A204.1 (cell line): ENCODE results near the gene FKBP6.
"Not testable (repeated sequence)": the region's sequence is repeated elsewhere in the genome, so short reads cannot be mapped to it uniquely, and the experiment has no call there.

Experiments used
- FAIRE-seq: peaks from 2 replicates; lab custom pipeline; 2012; peaks lifted over from hg19 to GRCh38; lab: Jason Lieb, UNC

The FKBP6 gene

DNA sequence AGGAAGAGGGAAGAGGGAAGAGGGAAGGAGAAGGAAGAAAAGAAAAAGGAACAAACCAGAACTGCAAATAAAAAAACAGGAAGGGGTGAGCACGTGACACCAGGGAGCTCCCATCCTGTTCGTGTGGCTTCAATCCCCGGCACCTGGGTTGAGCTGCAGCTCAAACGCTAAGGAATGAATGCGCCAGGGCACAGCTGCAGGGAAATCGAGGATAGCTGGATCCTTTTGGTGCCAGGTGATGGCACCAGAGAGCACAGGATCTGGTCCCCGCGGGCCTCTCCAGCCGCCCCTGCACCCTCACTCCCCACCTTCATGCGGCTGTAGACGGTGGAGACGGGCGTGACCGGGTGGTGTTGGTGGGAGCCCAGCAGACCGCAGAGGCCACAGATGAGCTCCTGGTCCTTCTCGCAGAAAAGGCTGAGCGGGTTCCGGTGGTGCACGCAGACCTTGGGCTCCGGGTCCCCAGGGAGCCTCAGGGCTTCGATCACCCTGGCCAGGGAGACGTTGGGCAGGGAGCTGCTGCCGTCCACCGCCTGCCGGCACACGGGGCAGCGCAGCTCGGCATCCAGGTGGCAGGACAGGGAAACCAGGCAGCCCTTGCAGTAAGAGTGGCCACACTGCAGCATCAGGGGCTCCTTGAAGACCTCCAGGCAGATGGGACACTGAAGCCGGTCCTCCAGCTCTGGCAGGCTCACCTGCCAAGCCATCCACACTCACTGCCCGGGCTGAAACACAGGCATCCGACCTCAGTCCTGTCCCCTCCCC lies 3.7 kb upstream of the FKBP6 start:
- FAIRE-seq = not testable (repeated sequence)

DNA sequence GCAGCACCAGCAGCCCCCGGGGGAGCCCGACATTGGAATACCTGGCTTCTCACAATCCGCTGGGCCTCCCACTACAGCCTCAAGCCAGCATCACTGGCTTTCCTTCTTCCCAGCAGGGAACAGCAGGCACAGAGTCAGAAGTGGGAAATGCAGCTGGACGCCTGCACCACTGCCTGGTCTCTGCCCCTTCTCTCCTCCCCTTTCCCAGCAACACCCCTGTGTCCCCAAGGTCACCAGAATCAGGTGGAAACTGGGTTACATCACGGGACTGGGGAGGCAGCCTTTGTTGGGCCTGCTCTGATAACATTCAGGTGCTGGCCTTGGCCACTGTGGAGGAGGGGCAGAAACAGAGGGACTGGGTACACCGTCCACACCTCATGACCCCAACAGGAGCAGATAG lies 2.5 kb upstream of the FKBP6 start:
- not testable (repeated sequence) for FAIRE-seq

DNA sequence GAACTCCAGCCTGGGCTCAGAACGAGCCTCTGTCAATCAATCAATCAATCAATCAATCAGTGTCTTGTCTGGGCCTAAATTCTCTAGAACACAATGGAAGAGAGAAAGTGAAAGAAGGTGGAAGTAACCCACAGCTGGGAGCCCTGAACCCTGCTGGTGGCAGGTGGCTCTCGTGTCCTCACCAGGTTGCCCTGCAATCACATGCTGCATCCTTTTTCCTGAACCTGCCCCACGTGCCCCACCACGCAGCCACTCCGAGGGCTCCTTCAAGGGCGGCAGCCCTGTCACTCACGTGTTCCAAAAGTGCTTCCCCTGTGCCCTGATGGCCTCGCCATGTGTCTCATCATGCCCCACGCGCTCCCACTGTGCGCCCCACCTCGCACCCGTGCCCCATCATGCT lies 512 bp upstream of the FKBP6 start:
- FAIRE-seq = not testable (repeated sequence)

- no peak for FAIRE-seq
Measured at GRCh38 chr7:73328696-73329095, 735 bp downstream of the FKBP6 start.

- no peak for FAIRE-seq
Measured at GRCh38 chr7:73329861-73330581, 2.1 kb downstream of the FKBP6 start.

- FAIRE-seq = no peak
Measured at GRCh38 chr7:73330772-73331171, 2.8 kb downstream of the FKBP6 start.

DNA sequence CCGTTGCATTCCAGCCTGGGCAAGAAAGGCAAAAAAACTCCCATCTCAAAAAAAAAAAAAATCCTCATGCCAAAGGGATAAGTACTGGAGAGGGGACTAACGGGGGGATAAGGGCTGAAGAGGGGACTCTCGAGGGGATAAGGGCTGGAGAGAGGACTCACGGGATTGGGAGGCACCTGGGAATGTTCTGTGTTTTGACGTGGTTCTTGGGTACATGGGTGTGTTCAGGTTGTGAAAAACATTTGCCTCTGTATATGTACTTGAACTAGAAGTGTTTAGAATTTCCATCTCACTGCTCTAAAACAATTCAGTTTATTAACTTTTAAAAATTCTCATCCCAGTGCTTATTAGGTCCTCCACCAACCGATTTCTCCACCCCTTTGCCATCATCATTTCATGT lies 4.5 kb downstream of the FKBP6 start:
- FAIRE-seq = no peak

GRCh38 chr7:73338321-73338720 lies 10.4 kb downstream of the FKBP6 start:
- no peak for FAIRE-seq

DNA sequence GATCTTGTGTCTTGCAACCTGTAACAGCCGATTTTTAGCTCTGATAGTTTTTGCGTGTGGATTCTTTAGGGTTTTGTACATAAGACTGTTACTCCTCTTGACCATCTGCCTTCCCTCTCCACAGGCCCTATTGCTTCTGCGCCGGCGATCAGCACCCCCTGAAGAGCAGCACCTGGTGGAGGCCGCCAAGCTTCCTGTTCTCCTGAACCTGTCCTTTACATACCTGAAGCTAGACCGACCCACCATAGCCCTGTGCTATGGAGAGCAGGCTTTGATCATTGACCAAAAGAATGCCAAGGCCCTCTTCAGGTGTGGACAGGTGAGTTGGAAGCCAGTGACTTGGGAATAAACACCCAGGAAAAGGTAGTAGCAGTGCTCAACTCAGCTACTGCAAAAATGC lies 12.6 kb downstream of the FKBP6 start:
- FAIRE-seq = no peak

GRCh38 chr7:73341877-73342276 lies 13.9 kb downstream of the FKBP6 start:
- no peak for FAIRE-seq

- FAIRE-seq = no peak
Measured at GRCh38 chr7:73342645-73343044, 14.7 kb downstream of the FKBP6 start.

DNA sequence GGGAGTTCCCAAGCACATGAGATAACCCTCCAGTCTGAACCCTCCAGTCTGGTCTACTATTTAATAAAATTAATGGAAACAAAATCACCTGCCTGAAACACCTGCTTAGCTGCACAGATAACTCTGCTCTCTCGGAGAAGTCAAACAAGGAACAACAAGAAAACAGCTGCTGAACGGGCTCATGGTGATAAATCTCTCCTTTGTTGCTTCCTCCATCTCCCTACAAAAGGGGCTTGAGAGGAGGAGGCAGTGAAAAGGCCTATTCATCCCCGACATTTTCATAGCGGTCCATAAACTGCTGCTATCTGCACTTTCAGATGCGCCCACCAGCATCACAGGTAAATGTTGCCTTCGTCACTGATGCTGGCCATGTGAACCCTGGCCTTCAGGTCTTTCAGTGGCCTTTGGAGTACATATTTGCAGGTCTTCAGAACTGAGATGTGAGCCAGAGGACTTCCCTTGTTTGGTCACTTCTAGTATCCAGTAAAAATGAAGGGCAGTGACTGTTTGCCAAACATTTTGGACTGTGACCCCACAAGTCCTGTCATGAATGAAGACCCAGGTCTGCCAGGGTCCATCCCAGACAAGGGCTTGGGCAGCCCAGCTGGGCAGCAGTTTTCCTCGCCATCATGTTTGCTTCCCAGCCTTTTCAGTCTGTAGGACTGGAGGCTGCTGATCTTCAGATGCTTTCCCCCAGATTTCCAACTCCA lies 15.9 kb downstream of the FKBP6 start:
- FAIRE-seq = no peak

GRCh38 chr7:73345538-73345937 lies 17.6 kb downstream of the FKBP6 start:
- FAIRE-seq = no peak

DNA sequence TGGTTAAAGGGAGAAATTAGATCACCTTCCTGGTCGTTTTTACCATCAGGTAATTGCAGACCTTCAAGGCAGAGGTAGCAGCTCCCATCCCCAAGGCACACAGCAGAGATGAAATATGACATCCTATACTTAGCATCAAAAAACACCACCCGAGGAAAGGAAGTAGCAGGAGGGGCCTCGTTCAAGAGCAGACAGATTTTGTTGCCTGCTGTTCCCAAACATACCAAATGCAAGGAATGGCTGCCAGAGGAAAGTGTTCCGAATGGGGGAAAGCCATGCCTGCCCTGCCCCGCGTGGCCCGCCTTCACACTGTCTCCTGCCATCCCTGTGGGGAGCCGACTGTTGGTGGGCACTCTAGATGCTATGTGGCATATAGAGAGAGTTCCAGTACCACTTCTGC lies 18.0 kb downstream of the FKBP6 start:
- FAIRE-seq = no peak

GRCh38 chr7:73349763-73350162 lies 21.8 kb downstream of the FKBP6 start:
- no peak for FAIRE-seq

DNA sequence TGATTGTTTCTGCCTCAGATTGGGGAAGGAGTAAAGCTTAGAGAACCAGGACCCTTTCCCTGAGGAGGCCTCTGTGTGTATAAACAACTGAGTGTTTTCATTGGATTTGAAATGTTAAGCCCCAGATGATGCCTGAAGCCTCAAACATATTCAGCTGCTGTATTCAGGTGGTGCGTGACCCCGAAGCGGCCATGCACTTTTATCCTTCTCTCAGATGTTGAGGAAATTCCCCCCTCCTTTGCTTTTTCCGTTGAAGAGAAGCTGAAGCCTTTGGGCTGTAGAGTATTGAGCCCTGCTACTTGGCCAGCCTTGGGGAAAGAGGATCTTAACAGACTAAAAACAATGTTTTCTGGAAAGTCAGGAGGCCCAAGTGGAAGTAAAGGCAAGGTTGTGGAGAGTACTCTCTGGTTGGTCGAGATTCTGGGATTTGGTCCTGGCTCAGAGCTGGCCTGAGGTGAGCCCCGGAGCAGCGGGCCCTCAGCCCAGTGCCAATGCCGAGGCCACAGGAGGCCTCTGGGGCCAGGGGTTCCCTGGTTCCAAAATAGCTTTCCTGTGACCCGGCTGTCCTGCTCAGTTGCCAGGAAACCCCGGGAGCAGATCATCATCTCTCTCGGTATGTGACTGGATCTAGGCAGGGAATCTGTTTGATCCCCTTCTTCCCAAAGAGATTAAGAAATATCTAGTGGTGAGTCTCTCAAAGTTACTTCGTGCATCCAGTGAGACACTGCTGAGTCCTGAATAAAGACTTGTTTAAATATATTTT lies 22.5 kb downstream of the FKBP6 start:
- no peak for FAIRE-seq

DNA sequence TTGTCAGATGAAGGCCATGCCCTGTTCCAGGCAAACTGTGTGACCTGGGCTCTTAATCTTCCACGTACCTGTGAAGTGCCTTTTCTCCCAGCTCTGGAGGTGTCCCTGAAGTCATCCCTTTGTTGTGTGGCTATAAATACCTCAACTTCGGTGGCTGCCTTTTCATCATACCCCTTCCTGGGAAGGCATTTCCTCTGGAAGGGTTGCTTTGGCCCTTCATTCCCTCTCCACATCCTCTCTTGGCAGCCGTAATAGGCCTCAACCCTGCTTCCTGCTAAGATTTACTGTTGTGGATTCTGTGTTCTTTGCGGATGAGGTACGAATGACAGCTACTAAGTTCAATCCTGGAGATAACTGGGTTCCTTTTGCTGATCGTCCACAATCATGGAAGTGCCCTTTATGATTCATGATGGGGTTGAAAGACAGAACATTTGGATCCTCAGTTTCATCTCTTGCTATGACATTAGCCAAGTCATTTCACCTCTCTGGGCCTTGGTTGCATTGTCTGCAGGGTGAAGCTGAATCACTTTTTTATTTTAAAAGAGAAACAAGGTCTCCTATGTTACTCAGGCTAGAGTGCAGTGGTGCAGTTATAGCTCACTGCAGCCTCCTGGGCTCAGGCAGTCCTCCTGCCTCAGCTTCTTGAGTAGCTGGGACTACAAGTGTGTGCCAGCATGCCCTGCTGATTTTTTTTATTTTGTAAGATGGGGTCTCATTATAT lies 23.6 kb downstream of the FKBP6 start:
- no peak for FAIRE-seq

- no peak for FAIRE-seq
Measured at GRCh38 chr7:73352784-73353183, 24.8 kb downstream of the FKBP6 start.

GRCh38 chr7:73353243-73353642 lies 25.3 kb downstream of the FKBP6 start:
- no peak for FAIRE-seq

GRCh38 chr7:73354196-73354595 lies 26.2 kb downstream of the FKBP6 start:
- no peak for FAIRE-seq

GRCh38 chr7:73354821-73355220 lies 26.9 kb downstream of the FKBP6 start:
- FAIRE-seq = no peak

GRCh38 chr7:73356159-73356558 lies 28.2 kb downstream of the FKBP6 start:
- no peak for FAIRE-seq
